GM21526 (cell line): ENCODE results near the gene HMCN2.

ENCODE experiments used
- ATAC-seq: cut with Tn5 transposase; IDR thresholded peaks from one replicate; pipeline ENCODE4 v1.9.1; 2021; ENCODE audit warnings: moderate library complexity; ENCODE audit not compliant: unreplicated experiment, low FRiP score

HMCN2 gene

GRCh38 chr9:130287736-130288135, 22.2 kb downstream of the HMCN2 start:
- ATAC-seq, result no peak

GRCh38 chr9:130288393-130288792, 22.8 kb downstream of the HMCN2 start:
- no peak for ATAC-seq

- ATAC-seq, result no peak
Observed at GRCh38 chr9:130288926-130289690, 23.5 kb downstream of the HMCN2 start.

GRCh38 chr9:130289711-130290241, 24.2 kb downstream of the HMCN2 start:
- no peak for ATAC-seq

GRCh38 chr9:130290291-130291181, 25.0 kb downstream of the HMCN2 start:
- no peak for ATAC-seq

GRCh38 chr9:130291474-130291873, 25.9 kb downstream of the HMCN2 start:
- ATAC-seq, result no peak

- no peak for ATAC-seq
Observed at GRCh38 chr9:130292106-130292505, 26.5 kb downstream of the HMCN2 start.

- ATAC-seq, result no peak
Observed at GRCh38 chr9:130294664-130295063, 29.1 kb downstream of the HMCN2 start.

GRCh38 chr9:130295431-130295830, 29.9 kb downstream of the HMCN2 start:
- no peak for ATAC-seq

- no peak for ATAC-seq
Observed at GRCh38 chr9:130295945-130296782, 30.6 kb downstream of the HMCN2 start.

GRCh38 chr9:130296783-130297055, 31.2 kb downstream of the HMCN2 start:
- no peak for ATAC-seq

GRCh38 chr9:130297371-130297770, 31.8 kb downstream of the HMCN2 start:
- no peak for ATAC-seq

- no peak for ATAC-seq
Observed at GRCh38 chr9:130298662-130299279, 33.2 kb downstream of the HMCN2 start.

- no peak for ATAC-seq
Observed at GRCh38 chr9:130299785-130300615, 34.4 kb downstream of the HMCN2 start.

GRCh38 chr9:130300739-130301138, 35.2 kb downstream of the HMCN2 start:
- ATAC-seq, result no peak

- no peak for ATAC-seq
Observed at GRCh38 chr9:130301483-130302286, 36.1 kb downstream of the HMCN2 start.

GRCh38 chr9:130302785-130303612, 37.4 kb downstream of the HMCN2 start:
- ATAC-seq, result no peak

GRCh38 chr9:130303613-130304055, 38.1 kb downstream of the HMCN2 start:
- ATAC-seq, result no peak
